SK-N-DZ (cell line): ENCODE data around the gene IL17B.

Source experiments
- DNase-seq: peaks from one replicate; pipeline ENCODE4 v3.0.0-alpha.2; 2015; ENCODE audit warnings: low spot score

The IL17B gene

DNA sequence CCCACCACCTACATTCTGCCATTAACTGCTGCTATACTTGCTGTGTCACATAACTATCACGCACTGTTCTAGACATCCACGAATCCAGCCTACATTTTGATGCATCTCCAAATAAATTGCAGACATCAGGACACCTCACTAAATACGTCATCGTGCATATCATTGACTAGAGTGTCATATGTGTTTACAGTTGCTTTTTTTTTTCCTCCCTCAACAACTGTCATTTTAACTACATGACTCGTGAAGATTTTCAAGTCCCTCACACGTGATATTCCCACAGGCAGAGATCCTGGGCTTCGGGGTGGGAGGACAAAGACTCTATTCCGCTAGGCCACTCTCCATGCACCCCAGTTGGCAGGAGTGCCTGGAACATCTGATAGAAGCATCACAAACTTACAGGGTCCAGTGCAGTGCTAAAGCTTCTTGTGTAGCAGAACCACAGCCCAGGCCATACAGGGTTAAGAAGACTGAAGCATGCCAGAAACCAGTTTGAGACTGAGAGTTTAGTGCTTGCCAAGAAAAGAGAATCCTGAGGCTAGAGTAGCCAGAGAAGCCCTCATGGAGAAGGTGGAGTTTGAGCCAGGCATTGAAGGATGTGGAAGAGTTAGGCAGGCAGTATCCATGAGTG is 20.1 kb downstream of the IL17B start:
- DNase-seq = no peak

DNA sequence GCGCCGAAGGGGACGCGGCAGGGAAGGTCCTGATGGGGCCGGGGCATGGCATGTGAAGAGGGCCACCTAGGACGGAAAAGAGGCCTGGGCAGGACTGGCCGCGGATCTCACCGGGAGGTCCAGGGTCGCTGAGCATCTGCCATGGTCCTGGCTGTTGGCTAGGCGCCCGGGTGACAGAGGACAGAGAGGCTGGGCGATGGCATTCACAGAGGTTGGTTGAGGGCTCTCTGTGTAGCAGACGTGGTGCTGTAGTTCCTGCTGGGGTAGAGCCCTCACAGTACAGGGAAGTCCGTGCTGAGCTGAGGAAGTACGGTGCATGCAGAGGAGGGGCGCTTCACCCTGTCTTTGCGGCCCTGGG is 20.8 kb downstream of the IL17B start:
- DNase-seq = peak; percentile 31

DNA sequence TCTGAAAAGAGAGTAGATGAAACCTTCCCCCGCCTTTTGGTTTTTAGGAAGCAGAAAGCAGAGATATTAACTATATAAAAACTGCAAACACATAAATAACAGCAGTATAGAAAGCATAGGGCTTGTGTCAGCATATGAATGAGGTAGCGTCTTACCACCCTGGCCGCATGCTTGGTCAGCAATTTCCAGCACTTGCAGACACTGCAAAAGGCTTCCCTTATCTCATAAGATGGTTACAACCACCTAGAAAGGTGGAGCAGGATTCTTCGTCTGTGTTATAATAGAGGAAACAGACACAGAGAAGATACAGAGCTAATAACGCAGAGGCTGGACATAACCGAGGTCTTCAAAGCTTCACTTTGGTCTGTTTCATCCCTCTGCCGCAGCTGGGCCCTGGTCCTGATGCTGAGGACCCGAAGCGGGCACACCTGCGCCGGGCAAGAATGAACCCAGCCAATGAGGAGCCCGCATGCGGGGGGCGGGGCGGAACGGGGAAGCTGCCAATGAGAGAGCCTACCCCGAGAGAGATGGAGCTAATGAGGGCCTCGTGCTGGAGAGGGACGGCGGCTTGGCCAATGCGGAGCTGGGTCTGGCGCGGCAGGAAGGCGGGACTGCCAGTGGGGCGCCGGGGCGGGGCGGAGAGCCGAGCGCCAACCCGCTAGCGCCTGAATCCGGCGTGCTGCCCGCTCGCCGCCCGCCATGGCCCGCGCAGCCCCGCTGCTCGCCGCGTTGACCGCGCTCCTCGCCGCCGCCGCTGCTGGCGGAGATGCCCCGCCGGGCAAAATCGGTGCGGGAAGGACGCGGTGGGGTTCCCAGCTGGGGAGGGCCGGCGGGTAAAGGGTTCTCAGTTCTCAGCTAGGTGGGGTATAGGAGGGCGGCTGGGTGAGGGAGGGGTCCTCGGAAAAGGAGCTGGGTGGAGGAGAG is 21.5 kb downstream of the IL17B start, which contains the start of gene PCYOX1L:
Gene PCYOX1L, plus strand, starts transcription at position 677 of the 924 bp plus-strand sequence. Its CDS starts 23 bp downstream, at position 700.
- DNase-seq = peak; percentile 96

DNA sequence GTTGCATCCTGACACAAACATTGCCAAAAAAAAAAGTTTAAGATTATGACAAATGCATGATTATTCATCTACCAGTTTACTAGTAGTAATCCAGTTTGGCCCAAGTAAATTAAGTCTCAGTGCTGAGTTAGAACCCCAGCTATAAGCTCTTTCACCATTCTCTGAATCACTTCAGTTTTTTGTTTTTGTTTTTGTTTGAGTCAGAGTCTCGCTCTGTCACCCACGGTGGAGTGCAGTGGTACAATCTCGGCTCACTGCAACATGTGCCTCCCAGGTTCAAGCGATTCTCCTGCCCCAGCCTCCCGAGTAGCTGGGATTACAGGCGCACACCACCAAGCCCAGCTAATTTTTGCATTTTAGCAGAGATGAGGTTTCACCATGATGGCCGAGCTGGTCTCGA is 22.7 kb downstream of the IL17B start:
- no peak for DNase-seq

DNA sequence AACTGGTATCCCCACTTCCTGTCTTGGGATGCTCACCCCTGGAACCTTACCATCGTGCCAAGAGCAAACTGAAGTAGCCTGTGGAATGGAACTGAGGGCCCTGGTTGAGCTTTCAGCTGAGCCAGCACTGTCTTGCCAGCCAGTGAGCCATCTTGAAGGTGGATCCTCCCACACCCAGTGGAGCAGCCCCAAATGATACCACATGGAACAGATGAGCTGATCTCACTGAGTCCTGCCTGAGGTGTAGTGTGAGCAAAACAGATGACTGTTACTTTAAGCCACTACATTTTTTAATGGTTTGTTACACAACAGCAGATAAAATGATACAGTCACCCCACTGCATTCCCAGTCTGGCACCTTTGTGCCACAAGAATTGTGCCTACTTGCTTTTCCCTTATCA is 23.4 kb downstream of the IL17B start:
- DNase-seq = no peak

DNA sequence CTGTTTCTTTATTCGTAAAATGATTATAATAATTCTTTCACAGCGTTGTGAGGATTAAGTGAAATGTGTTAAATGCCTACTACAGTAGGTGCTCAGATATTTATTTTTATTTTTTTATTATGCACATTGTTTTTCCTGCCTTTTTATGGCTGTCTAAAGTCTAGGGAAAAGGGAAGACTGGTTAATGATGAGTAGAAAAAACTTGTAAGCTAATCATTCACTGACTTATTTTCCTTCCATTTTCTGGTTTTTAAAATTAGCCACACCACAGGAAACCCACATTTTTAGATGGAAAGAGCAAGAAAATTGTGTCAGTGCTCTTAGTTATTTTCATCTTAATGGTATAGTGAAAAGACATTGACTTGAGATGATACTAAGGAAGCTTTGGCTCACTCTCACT is 25.2 kb downstream of the IL17B start:
- no peak for DNase-seq

DNA sequence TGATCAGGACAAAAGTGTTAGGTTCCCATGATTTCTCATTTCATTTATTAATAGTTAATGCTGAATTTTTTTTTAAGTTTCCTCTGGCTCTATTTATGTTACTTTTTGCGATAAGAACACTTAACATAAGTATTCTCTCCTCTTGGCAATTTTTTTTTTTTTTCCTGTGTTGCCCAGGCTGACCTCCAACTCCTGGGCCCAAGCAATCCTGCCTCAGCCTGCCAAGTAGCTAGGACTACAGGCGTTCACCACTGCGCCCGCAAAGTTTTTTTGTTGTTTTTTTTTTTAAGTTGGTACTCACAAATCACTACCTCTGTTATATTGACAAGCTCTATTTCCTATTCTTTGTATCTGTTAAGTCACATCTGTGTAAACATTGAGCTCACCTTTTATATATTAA is 26.9 kb downstream of the IL17B start:
- no peak for DNase-seq

DNA sequence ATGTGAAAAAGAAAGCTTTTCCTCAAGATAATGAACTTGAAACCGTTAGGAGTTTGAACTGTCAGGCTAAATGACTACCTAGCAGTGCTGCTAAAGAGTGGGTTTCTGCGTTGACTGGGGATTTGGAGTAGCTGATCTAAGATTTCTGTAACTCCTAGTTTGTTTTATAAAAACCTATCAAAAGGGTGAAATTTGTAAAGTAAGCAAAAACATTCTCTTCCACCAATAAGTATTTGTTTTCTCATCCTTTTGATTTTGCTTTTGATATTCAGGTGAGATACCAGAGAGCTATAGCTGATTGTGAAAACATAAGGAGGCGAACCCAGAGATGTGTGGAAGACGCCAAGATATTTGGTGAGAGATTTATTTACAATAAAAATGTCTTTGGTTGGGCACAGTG is 29.7 kb downstream of the IL17B start:
- DNase-seq = no peak

DNA sequence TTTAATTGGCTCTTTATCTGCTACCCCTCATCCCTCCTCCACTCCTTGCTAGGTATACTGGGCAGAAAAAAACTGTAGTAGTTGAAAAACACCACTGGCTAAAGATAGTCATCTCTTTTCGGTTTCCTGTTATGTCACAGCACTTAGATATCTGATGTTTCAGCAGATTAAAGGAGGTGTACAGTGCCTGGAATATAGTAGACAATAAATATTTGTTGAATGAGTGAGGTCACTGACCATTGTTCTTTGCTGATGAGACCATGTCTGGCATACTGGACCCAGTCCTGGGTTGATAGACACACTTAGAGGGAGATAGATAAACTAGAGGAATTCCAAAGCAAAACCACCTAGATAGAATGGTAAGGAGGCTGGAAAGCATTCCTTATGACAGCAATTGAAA is 30.6 kb downstream of the IL17B start:
- DNase-seq = no peak

DNA sequence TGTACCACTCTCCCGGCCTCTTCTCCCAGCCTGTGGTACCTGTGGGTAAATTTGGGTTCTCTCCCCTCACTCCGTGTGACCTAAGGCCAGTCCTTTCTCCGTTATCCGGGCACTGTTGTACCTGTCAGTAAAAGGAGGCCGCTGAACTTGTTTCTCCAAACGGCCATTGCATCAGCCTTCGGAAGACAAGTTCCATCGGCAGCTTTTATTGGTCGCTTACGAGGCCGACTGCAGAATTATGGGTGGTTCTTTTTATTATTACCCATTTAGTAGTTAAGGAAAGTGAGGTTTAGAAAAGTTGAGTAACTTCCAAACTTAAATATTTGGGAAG is 33.2 kb downstream of the IL17B start:
- no peak for DNase-seq

DNA sequence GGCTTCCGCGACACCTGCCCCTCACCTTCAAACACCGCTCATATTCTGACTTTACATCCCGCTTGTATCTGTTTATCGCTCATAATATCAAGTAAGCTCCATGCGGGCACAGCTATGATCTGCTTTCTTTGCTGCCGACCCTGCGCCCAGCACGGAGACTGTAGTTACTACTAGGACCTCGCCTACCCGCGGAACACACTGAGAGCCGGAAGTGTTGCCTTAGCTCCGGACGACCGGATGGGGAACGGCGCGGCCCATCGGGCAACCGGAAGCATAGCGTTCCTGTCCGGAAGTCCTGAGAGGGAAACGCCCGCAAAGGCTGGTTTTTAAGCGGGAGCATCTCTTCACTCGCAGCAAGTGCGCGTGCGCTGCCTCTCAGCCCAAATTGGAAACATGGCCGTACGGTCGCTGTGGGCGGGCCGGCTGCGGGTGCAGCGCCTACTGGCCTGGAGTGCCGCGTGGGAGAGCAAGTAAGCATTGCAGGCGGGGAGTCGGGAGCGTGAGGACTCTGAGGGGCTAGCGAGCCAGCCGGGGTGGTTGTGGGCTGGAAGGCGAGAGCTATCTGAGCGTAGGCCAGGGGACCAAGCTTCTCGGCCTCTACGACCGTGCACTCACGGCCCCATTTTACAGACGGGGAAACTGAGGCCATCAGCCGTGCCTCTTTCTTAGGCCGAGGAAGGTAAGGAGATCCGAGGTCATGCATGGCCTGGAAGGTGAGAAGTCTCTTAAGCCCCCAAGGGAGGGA is 33.8 kb downstream of the IL17B start, which contains the start of gene GRPEL2:
Gene GRPEL2, plus strand, starts transcription at position 353 of the 745 bp plus-strand sequence. Its CDS starts 41 bp downstream, at position 394.
- DNase-seq = peak; percentile 98

DNA sequence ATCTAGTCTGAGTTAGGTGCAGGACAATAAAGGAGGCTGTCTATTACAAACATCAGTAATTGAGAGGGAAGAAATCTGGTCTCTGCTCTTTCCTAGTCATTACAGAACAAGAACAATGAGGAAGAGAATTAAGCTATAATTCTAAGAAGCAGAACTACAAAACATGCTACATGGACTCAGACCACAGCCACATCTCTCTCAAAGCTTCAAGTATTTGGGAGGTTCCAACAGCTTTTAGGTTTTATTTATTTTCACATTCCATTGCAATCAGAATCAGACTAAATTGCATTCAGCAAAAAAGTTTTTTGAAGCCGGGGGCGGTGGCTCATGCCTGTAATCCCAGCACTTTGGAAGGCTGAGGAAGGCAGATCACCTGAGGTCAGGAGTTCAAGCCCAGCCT is 34.9 kb downstream of the IL17B start:
- DNase-seq = no peak

DNA sequence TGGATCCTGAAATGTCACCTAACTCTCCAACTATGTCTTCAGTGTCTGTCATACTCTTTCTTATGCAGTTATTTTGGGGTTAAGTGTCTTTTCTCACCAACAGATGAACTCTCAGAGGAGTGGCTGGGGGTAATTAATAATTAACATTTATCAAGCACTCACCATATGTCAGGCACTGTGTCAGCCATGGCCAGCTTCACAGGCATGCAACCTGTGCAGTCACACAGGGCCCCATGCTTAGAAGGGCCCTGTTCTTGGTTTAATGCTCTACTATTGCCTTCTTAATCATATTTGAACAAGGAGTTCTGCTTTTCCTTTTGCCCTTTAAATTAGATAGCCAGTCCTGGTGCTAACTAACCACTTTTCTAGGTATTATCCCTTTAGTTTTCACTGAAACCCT is 37.2 kb downstream of the IL17B start:
- no peak for DNase-seq

DNA sequence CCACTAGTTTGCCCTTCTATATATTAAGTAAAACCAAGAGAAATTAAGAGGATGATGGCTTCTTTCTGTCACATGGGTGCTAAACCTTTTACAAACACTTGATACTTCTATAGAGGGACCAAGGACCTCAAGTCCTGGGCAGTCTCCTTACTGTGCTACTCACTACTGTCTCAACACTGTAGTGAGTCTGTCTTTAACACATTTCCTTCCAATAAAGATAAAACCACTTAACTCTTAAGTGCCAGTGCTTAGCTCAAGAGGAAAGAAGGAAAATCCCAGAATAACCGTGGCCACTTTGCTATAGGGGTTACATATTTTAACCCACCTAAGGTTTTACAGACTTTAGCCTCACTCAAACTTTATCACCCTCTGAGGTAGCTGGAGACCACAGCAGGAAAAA is 38.2 kb downstream of the IL17B start:
- no peak for DNase-seq

DNA sequence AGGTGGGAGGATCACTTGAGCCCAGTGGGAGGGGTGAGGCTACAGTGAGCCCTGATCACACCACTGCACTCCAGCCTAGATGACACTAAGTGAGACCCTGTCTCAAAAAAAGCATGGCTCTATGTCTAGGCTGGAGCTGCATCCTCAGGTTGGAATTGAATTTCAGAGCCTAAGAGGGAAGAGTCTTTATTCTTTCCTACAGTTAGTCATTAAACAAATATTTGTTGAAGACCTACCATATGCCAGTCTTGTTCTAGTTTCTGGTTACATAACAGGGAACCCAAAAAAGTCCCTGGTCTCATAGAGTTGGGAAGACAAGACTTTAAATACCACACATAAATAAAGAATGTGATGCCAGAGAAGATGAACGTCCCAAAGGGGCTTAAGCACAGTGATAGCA is 40.7 kb downstream of the IL17B start:
- DNase-seq = no peak

DNA sequence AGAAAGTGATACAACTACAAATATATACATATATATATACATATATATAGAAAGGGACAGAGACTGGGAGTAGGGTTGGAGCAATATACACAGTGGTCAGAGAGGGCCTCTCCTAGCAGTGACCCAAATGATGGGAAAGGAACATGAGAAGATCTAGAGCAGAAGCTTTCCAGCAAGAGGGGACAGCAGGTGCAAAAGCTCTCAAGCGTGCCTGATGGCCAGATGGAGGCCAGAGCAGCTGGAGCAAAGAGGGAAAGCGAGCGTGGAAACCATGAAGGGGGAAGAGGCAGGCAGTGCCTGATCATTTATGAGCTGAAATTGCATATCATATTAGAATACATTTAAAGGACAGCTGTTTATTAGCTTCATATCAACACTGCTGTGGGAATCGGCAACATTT is 41.4 kb downstream of the IL17B start:
- DNase-seq = peak; percentile 57

DNA sequence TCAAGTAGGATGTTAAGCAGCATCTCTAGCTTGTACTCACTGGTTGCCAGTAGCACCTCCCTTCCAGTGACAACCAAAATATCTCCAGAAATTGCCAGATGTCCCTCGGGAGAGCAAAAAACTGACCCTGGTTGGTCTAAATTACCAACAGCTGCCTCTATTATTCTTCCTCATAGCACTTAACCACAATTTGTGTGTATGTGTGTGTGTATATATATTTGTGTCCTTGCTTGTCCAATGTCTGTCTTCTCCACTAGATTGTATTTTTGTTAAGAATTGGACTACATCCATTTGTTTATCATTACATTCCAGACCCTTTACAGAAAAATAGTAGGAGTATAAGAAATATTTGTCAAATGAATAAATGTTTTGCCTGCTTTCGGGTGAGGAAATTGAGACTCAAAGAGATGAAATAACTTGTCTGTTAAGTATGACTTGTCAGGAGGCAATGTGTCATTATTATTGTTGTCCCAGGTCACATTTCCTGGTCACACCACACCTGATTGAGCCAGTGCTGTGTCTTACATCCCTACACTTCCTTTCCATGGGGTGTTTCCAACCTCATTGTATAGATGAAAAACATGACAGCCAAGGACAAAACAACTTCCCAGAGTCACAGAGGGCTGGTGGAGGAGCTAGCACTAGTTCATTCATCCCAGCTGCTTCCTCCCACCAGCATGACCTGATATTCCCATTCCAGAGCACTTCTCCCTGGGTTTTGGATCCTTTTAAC is 45.2 kb downstream of the IL17B start:
- DNase-seq = no peak

DNA sequence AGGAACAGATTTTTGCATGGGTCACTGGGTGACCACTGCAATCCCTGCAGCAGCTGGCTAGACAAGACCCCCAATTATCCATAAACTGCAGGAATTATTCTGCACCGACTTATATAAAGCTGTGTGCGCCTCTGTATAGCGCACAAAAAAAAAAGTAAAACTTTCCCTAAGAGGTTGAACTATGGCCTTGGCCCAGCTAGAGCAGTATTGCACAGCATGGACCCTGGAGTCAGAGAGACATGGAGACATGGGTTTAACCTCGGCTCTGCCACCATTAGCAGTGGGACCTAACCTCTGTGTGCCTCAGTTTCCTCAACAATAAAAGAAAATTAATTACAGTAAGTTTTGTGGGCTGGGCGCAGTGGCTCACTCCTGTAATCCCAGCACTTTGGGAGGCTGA is 50.9 kb downstream of the IL17B start:
- DNase-seq = no peak

DNA sequence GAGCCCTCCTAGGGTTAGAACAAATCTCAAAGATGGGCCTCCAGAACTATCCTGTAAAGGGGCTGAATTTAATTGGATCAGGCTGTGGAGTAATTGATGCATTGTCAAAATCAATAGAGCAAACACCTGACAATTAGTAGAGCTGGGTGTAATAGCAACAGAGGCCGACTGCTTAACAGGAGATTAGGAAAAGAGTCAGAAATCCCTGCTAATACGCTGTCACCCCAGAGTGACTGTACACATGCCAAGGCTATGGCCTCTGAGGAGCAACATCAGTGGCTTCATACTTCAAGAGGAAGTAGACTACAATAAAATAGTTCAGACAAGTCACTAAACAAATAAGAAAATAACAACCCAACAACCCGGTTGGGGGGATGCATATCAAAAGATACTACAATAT is 52.5 kb downstream of the IL17B start:
- no peak for DNase-seq

DNA sequence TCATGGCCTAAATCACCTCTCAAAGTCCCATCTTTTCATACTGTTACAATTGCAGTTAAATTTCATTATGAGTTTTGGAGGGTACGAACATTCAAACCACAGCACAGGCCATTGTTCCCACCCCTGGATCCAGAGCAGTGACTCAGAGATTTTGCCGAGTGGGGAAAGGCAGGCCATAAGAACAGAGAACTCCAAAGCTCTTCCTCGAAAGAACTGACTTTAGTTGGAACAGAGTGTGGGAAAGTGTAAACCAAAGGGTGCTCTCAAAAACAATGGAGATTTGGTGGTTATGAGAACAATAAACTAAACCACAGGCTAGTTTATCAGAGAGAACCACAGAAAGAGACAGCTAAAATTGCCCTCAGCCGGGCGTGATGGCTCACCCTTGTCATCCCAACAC is 53.2 kb downstream of the IL17B start:
- no peak for DNase-seq

DNA sequence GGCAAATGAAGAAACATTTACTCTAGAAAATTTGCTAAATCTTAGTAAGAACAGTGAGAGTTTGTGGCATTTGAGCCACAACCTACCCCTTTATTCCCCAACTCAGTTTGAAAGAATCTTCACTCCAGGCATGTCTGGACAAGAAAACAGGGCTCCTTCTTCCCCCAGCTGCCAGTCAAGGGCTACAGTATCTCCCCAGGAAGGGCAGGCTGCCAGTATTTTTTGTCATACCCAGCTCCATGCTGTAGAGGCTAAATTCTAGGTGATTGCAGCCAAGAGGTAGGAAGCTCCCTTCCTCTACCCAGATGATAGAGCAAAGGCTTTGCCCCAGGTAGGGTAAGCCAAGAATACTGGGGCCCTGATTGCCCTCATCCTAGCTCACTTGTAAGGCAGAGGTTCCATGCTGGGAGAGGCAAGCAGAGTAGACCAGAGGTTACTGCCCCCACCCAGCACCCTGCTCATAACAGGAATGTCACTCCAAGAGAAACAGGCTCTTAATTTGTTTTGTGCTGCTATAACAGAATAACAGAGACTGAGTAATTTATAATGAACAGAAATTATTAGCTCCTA is 53.8 kb downstream of the IL17B start:
- DNase-seq = no peak
